22Rv1 (cell line): ENCODE results near the gene DDAH1.

Experiments used
- ZFX ChIP-seq: fragments of 450-650 bp; IDR thresholded peaks from 2 replicates; pipeline ENCODE4 v1.6.1; 2017; ENCODE audit warnings: antibody characterized with exemption, borderline replicate concordance
- TF ChIP-seq, protein P1 (sequence below): fragments of 450-650 bp; IDR thresholded peaks from 2 replicates; pipeline ENCODE4 v1.5.1; 2017; ENCODE audit warnings: mild to moderate bottlenecking

DNA sequence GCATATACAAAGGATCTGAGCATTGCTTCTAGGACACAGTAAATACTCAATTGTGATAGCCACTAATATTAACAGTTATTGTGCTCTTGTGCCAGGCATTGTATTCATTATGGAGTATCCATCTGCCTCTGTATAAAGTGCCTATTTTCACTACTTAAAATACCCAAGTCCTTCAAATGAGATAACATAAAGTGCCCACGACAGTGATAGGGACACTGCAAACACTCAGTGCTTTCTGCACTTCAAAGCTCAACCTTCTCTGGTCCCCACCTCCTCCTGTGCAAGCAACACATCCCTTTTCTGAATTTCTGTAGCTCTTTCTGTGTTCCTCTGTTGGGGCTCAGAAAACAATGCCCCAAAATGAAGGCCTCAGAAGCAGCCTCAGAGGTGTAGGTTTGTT, 6.6 kb upstream of the DDAH1 start:
- TF ChIP-seq, protein P1, sequence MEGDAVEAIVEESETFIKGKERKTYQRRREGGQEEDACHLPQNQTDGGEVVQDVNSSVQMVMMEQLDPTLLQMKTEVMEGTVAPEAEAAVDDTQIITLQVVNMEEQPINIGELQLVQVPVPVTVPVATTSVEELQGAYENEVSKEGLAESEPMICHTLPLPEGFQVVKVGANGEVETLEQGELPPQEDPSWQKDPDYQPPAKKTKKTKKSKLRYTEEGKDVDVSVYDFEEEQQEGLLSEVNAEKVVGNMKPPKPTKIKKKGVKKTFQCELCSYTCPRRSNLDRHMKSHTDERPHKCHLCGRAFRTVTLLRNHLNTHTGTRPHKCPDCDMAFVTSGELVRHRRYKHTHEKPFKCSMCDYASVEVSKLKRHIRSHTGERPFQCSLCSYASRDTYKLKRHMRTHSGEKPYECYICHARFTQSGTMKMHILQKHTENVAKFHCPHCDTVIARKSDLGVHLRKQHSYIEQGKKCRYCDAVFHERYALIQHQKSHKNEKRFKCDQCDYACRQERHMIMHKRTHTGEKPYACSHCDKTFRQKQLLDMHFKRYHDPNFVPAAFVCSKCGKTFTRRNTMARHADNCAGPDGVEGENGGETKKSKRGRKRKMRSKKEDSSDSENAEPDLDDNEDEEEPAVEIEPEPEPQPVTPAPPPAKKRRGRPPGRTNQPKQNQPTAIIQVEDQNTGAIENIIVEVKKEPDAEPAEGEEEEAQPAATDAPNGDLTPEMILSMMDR: no peak
- no peak for TF ChIP-seq ZFX
